GM19023 (cell line): ENCODE measurements around the gene NACC2.
"Not testable (repeated sequence)": the region's sequence is repeated elsewhere in the genome, so short reads cannot be mapped to it uniquely, and the experiment has no call there.

ENCODE experiments used
- ATAC-seq: cut with Tn5 transposase; IDR thresholded peaks from one replicate; pipeline ENCODE4 v1.9.1; 2021; ENCODE audit warnings: mild to moderate bottlenecking, moderate library complexity; ENCODE audit not compliant: unreplicated experiment

The NACC2 gene

GRCh38 chr9:136082496-136083361, 12.4 kb downstream of the NACC2 start:
- ATAC-seq: no peak

GRCh38 chr9:136081826-136082495, 13.1 kb downstream of the NACC2 start:
- no peak for ATAC-seq

- no peak for ATAC-seq
Measured at GRCh38 chr9:136081113-136081825, 13.8 kb downstream of the NACC2 start.

GRCh38 chr9:136080716-136081112, 14.4 kb downstream of the NACC2 start:
- no peak for ATAC-seq

- no peak for ATAC-seq
Measured at GRCh38 chr9:136079916-136080246, 15.2 kb downstream of the NACC2 start.

DNA sequence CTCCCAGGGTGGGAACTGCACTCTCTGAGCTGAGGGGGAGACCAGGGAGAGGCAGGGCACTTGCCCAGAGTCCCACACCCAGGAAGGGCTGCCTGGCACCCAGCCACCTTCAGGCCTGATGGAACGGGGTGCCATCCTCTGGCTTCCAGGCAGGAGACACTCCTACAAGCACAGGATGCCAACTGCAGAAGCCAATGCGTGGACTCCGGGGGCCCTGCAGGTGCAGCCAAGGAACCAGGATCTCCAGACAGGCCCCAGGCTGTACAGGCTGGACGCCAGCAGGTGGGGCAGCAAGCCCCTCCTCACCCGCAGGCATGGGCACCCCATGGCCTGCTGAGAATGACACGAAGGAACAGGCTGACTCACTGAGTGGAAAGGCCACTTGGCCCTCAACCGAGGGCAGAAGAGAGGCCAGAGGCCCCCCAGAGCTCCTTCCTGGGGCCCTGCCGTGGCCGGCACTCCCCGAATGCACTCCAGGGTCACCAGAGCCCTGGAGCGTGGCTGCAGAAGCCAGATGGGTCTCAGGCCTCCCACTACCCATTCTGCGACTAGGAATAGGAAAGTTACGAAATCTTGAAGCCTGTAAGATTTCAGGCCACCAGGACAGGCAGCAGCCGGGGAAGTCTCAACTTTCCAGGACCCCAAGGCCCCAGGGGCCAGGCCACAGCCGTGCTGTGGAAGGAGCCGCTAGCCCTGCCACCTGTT, 15.7 kb downstream of the NACC2 start:
- no peak for ATAC-seq

DNA sequence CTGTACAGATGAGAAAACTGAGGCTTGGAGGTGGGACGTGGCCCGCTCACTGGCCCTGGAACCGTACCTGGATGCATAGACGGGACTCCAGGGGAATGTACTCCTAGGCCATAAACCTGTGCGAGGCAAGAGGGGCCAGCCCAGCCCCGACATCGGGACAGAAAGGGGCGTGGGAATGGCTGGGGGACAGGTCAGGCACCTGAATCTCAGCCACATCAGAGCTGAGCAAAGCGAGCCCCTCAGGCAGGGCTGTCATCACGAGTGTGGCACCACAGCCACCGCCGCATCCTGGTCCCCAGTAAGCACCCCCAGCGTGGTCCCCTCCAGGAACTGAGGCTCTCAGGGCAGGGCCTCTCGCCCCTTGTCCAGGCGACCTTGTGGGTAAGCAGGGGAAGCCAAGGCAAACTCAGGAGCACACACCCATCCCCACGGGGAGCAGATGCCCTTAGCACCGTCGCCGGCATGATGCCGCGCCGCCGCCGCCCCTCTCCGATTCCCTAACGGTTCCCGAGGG, 16.5 kb downstream of the NACC2 start:
- no peak for ATAC-seq

GRCh38 chr9:136078024-136078423, 17.1 kb downstream of the NACC2 start:
- ATAC-seq: no peak

DNA sequence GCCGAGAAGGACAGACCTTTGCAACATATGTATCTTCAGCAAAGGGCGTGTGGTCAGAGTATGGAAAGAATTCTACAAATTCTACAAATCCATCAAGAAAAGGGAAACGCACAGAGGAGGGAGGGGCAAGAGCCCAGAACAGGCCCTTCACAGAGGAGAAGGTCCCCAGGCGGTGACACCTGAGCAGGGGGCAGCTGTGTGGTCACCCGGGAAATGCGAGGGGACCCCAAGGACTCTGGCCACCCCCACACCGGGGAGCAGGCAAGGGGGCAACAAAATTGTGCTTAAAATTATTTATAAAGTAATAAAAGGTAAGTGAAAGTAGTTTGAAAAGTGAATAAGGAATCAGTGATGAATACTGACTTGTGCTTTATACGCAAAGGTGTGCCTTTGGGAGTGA, 17.6 kb downstream of the NACC2 start:
- no peak for ATAC-seq

DNA sequence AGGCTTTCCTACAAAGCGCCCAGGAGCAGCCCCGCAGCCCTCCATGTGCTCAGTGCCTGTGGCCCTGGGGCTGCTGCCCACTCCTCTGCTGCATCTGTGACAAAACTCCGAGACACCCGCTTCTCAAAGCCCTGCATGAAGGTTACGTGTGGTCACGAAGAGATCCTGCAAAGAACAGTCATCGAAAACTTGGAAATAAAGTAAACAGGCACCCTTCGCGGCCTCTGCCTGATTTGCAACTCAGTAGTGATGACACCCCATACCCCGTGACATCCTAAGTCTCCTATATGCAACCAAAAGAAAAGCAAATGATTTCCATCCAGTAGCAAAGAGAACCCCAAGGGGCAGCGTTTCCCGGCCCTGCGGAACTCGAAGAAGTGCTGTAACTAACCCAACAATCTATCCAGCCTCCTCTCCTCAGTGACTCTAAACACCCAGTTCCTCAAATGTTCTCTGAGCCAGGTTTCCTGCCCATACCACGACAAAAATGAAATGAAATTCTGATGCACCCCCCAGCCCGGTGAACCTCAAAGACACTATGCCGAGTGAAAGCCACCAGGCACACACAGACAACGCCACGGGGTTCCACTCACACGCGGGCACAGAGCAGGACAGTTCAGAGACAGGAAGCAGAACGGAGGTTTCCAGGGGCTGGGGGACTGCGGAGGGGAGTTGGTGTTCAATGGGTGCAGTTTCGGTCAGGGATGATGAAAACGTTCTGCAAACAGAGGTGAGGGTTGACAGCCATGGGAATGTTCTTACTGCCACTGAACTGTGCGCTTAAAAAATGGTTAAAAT, 19.0 kb downstream of the NACC2 start:
- ATAC-seq: no peak

DNA sequence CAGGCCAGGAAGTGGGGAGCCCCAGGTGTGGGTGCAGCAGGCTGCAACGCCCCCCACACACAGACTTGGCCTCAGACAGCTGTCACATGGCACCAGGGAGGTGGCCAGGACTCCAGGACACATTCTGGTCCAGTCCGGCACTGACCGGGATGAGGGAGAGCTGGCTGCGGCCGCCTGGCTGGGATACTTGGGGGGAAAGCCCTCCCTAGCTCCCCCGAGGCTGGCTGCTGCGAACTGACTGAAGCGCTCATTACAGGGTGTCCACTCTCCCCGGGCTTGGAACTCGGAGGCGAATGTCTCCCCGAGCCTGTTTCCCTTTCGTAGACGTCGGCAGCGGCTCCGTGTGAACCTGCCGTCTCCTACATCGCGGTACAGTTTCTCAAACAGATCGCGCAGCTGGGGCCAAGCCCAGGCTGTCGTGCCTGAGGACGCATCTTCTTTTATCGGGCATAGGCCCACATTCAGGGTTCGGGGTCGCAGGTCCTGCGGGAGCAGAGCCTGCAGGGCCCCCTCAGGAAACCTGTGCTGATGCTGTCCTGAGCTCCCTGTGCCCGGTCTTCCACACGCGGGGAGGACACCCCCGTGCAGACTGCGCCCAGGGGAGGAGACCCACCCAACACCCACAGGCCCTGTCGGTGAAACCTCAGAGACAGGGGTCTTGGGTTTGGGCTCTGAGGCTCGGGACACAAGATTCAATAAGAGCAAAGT, 19.8 kb downstream of the NACC2 start:
- ATAC-seq: no peak

DNA sequence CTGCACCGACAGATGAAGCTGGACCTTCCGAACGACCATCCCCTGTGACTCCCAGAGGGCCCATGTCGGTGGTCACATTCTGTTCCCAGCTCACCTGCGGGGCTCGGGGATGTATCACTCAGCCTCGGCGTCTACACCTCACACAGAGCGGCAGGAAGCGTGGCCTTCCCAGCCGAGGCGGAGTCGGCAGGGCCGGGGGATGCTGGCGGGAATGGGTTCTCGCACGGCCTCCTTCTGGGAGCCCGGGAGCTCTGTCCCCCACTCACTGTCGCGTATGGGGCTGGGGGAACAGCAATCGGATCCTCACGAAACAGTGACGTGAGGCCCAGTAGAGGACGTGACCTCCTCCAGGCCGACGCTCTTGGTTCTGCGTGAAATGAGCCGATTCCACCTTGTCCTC, 20.4 kb downstream of the NACC2 start:
- ATAC-seq: no peak

- ATAC-seq: no peak
Measured at GRCh38 chr9:136062657-136063439, 32.2 kb downstream of the NACC2 start.

DNA sequence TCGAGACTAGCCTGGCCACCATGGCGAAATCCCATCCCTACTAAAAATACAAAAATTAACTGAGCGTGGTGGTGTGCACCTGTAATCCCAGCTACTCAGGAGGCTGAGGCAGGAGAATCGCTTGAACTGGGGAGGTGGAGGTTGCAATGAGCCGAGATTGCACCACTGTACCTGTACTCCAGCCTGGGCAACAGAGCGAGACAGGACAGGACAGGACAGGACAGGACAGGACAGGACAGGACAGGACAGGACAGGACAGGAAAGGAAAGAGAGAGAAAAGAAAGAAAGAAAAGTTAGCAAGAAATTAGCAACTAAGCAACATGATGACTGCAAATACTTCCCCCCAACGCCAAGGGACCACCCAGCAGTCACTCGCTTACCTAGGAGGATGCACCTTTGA, 33.2 kb downstream of the NACC2 start:
- ATAC-seq: not testable (repeated sequence)

- no peak for ATAC-seq
Measured at GRCh38 chr9:136061405-136061804, 33.7 kb downstream of the NACC2 start.

GRCh38 chr9:136060671-136061371, 34.3 kb downstream of the NACC2 start:
- no peak for ATAC-seq

GRCh38 chr9:136059851-136060670, 35.0 kb downstream of the NACC2 start:
- ATAC-seq: no peak
